Globus pallidus (tissue), 1 donor: ENCODE results near the gene MED8.

Source experiments
- DNase-seq: peaks from one replicate; pipeline ENCODE4 v3.0.0-alpha.2; 2015; ENCODE audit warnings: low spot score

Gene MED8

GRCh38 chr1:43334453-43335205 is 55.0 kb downstream of the MED8 start:
- DNase-seq: no peak
